Occipital lobe (tissue), 1 donor: ENCODE data around the gene CARHSP1. TPM values are rescaled to one million over a fixed set of nuclear protein-coding genes. Genes with fewer than 3 reads are reported as not detected.

Source experiments
- total RNA-seq: library from RNA; depleted of rRNA; stranded (reverse); fragments of >200 nt; gene quantifications from one replicate; pipeline ENCODE4 v1.2.3, GENCODE V29; 2014

CARHSP1 gene
- total RNA-seq, 1 donor from 2014 or later, result 189 TPM

Other genes starting within 250 kb of the CARHSP1 start
- gene METTL22, start 247.3 kb downstream of the CARHSP1 start, total RNA-seq, result 13.7 TPM
- gene ABAT, start 194.4 kb downstream of the CARHSP1 start, total RNA-seq, result 86.1 TPM
- 5.8 TPM for gene TMEM186, start 71.4 kb downstream of the CARHSP1 start, total RNA-seq
- gene PMM2, start 71.2 kb downstream of the CARHSP1 start, total RNA-seq, result 6.9 TPM
- gene LITAFD, start 13.3 kb upstream of the CARHSP1 start, total RNA-seq, result not detected
- gene USP7, start 94.9 kb upstream of the CARHSP1 start, total RNA-seq, result 90.9 TPM
- 153 TPM for gene HAPSTR1, start 222.6 kb upstream of the CARHSP1 start, total RNA-seq